Epithelial cell of proximal tubule (primary cell): ENCODE data around the gene C3orf20. TPM values are rescaled to one million over a fixed set of nuclear protein-coding genes. Genes with fewer than 3 reads are reported as not detected.

Experiments used
- DNase-seq: peaks from one replicate; pipeline ENCODE4 v3.0.0-alpha.2; 2011; ENCODE audit warnings: low read depth
- H3K4me3 ChIP-seq: 2 replicates; pipeline ENCODE4 v1.5.1; 2011; ENCODE audit warnings: low read depth, mild to moderate bottlenecking, low read length
- total RNA-seq: library from RNA; depleted of rRNA; stranded (reverse); fragments of >200 nt; gene quantifications from 2 replicates; pipeline ENCODE4 v1.2.3, GENCODE V29; 2015
- TF ChIP-seq, protein P1 (sequence below): conservative IDR thresholded peaks from 2 replicates; pipeline ENCODE4 v1.5.1; 2012; ENCODE audit warnings: low read depth, mild to moderate bottlenecking, low read length

The C3orf20 gene
- total RNA-seq, 1 donor from 2014 or later, result not detected

DNA sequence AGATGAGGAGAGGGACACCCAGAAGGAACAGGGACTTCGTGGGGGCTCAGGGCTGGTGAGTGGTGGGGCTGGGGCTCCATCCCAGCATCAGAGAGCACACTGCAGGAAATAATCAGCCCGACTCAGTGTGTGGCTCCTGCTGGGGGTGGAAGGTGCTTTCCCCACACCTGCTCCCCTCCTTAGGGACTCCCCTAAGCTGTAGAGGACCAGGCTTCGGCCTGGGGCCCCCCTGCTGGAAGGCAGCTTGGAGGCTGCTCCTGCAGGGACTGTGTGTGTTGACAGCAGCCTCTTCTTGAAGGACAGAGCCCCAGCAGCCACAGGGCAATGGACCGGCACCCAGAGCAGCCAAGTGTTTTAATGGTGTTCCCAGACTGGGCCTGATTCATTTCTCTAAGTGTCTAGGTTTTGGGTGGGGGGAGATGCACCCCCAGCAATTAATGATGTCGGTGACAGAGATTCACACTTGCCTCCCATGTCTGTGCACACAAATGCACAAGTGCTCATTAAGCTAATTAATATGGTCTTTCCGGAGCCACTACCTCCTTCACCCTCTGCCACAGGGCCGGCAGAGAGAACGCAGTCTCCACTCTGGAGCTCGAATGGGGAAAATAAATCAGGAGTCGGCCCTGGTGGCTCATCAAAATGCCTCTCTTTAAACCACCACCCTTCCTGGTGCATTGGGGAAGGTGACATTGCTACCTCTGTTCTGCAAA lies 126.9 kb downstream of the C3orf20 start:
- H3K4me3 ChIP-seq, result no peak overlapping the region
- no peak for DNase-seq
- TF ChIP-seq, protein P1, sequence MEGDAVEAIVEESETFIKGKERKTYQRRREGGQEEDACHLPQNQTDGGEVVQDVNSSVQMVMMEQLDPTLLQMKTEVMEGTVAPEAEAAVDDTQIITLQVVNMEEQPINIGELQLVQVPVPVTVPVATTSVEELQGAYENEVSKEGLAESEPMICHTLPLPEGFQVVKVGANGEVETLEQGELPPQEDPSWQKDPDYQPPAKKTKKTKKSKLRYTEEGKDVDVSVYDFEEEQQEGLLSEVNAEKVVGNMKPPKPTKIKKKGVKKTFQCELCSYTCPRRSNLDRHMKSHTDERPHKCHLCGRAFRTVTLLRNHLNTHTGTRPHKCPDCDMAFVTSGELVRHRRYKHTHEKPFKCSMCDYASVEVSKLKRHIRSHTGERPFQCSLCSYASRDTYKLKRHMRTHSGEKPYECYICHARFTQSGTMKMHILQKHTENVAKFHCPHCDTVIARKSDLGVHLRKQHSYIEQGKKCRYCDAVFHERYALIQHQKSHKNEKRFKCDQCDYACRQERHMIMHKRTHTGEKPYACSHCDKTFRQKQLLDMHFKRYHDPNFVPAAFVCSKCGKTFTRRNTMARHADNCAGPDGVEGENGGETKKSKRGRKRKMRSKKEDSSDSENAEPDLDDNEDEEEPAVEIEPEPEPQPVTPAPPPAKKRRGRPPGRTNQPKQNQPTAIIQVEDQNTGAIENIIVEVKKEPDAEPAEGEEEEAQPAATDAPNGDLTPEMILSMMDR, result no peak

DNA sequence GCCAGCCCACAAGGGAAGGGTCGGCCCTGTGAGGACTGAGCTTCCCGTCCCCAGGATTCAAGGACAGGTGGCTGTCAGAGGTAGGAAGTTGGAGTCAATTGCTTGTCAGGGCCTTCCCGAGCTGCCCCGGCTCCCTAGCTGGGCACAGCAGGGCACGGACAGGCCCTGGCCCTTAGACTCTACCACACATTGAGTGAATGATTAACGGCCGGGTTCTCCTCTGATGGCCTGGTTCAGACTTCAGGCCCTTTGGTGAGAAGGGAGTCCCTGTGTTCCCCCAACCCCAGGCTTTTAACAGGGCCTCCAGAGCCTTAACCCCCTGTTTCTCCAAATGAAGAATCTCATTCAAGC lies 127.4 kb downstream of the C3orf20 start:
- TF ChIP-seq, protein P1, result no peak
- H3K4me3 ChIP-seq, result no peak overlapping the region
- no peak for DNase-seq

DNA sequence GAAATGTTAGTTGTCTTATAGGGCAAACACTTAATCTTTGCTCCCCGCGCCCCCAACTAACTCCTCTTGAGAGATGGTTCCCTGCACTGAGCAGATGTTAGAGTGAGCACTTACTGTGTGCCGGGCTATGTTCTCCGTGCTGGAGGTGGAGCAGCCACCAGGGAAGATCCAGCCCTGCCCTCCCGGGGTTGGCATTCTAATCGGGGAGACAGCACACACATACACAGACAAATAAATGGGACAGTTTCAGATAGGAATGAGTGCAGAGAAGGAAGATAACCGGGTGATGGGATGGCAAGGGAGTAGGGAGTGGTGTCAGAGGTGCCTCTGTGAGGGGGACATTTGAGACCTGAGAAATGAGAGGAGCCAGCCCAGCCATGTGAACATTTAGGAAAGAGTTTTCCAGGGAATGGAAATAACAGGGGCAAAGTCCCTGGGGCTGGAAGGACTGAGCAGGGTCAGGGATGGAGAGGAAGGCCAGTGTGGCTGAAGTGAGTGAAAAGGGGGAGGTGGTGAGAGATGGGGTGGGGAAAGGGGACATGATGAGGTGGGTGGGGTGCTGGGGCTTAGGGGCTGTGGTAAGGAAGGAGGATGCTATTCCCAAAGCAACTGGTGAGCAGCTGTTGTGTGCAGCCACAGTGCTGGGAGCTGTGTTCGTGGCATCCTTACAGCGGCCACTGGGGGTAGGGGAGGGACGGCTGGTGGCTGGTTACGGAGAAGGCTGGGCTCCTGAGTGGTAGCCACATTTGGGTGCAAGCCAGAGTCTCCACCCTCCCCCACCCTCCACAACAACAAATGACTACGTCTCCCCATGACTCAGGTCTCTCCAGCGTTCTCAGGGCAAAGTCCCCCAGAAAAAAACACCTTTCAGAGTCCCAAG lies 128.4 kb downstream of the C3orf20 start:
- DNase-seq, result peak; percentile 36
- no peak overlapping the region for H3K4me3 ChIP-seq
- TF ChIP-seq, protein P1, result peak; percentile 8

DNA sequence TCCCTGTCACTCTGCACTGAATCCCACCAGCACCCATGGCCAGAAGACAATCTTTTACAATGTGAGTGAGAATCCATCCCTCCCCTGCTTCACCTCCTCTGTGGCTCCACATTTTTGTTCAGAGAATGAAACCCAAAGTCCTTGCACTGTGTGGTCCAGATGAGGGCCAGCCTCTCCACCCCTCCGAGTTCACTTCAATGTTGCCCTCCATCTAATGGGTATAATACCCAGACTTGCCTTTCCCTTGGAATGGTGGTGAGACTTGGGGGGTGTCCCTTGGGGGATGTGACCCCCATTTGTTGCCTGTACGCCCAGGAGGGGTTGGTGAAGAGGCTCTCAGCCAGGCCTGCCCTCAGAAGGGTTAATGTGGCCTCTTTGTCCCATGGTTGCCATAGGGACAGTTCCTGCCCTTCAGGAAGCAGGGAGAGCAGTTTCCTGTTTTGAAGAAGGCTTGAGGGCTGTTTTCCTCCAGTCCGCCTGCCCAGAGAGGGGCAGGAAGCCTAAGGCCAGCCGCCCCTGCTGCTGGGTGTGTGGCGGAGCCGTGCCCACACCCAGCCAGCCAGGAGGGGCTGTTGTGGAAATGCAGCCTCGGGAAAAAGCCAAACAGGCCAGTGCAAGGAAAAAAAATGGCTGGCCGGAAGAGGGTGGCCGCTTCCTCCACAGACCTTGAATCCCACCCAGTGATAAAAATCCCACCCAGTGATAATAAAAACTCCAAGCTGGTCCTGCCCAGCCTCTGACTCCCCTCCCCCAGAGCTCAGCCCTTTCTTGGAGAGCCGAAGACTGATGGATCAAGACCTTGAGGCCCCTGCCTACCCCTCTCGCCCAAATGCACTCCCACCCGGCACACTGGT lies 129.3 kb downstream of the C3orf20 start:
- H3K4me3 ChIP-seq, result no peak overlapping the region
- no peak for DNase-seq
- TF ChIP-seq, protein P1, result no peak

DNA sequence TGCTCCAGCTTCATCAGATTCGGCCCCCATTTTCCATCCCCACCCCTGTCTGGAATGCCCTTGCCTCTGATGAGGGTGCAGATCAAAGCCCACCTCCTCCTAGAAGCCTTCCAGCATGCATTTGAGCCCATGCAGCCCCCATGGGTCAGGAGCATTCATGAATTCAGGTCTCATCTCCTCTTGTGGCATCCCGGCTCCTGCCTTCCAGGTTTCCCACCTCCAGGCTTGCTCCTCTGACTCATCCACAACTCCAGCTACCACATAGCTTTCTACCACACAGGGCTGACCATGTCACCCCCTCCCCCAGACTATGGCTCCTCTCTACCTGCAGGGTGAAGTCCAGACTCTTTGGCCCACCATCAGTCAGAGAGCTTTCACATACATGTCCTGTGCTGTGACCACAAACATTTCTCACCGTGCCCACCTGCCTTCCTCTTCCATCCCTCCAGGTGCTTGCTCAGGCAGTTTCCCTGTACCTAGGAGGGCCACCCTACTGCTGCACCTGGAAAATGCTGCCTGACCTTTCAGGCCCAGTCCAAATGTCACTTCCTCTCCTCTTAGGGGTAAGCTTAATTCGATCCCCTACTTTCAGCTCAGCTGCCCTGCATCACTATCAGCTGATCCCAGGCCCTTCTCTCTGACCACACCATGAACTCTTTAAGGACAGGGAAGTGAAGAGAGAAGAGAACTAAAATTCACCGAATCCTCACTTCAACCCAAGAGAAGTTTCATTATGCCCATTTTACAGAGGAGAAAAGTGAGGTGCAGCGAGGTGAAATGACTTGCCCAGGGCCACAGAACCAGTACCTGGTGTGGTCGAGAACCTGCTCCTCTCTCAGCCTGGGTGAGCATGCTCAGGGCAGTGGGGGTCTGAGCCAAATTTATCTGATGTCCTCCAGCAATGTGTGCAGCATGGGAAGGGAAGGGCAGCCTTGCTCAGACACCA lies 130.2 kb downstream of the C3orf20 start:
- DNase-seq, result no peak
- H3K4me3 ChIP-seq, result no peak overlapping the region
- TF ChIP-seq, protein P1, result no peak
